GM21423 (cell line): Measurements from ENCODE around the gene AQP7.
"Not testable (repeated sequence)": the region's sequence is repeated elsewhere in the genome, so short reads cannot be mapped to it uniquely, and the experiment has no call there.

Experiments
- ATAC-seq: cut with Tn5 transposase; IDR thresholded peaks from one replicate; pipeline ENCODE4 v1.9.1; 2021; ENCODE audit warnings: mild to moderate bottlenecking, moderate library complexity; ENCODE audit not compliant: unreplicated experiment

The AQP7 gene

DNA sequence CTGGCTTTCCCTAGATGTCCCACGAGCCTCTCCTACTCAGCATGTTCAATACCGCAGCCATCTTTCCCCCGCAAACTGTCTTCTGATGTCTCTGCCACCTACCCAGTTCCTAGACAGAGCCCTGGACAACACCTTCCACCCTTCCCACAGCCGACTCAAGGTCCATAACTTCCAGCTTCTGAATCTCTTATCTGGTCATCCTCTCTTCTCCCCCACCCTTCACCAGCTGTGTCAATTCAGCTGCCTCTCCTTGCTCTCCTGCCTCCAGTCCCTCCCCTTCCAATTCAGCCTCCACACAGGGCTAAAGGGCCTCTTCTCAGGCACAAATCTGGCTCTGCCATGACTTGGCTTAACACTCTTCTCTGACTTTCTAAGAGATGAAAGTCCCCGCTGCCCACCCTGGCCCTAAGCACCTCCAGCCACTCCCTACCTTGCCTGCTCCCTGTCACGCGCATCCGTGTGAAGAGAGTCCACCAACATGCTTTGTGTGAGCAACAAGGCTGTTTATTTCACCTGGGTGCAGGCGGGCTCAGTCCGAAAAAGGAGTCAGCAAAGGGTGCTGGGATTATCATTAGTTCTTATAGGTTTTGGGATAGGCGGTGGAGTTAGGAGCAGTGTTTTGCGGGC lies 25.2 kb downstream of the AQP7 start:
- ATAC-seq = no peak

DNA sequence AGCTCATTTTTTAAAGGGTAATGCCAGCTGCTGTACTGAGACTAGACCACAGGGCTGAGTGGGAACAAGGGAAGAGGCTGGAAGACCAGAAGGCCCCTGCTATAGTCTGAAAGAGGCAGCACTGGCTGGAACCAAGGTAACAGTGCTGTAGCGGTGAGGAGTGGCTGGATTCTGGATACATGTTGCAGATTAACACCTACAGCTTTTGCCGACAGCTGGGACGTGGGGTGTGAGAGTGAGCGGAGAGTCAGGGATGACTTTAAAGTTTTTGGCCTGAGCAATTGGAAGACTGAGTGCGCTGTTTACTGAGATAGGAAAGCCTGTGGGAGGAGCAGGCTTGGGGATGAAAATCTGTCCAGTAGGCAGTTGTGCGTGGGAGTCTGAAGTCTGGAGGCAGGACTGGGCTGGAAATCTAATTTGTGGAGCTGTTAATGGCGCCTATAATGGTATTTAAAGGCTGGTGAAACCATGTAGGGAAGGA lies 26.5 kb downstream of the AQP7 start:
- no peak for ATAC-seq

DNA sequence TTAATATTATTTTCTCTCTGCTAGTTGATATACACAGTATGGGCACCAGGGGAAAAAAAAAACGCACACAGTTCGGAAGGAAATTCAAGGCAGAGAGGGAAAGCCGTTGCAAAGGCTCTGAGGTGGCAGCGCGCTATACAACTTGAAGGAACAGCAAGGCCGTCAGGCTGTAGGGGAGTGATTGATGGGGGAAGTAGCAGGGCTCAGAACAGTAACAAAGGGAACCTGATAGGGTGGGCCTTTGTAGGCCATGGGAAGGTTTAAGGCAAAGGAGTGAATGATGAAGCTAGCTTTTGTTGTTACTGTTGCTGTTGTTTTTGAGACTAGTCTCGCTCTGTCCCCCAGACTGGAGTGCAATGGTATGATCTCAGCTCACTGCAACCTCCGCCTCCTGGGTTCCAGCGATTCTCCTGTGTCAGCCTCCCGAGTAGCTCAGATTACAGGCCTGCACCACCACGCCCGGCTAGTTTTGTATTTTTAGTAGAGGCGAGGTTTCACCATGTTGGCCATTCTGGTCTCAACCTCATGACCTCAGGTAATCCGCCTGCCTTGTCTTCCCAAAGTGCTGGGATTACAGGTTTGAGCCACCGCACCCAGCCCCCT lies 27.0 kb downstream of the AQP7 start:
- ATAC-seq = no peak

DNA sequence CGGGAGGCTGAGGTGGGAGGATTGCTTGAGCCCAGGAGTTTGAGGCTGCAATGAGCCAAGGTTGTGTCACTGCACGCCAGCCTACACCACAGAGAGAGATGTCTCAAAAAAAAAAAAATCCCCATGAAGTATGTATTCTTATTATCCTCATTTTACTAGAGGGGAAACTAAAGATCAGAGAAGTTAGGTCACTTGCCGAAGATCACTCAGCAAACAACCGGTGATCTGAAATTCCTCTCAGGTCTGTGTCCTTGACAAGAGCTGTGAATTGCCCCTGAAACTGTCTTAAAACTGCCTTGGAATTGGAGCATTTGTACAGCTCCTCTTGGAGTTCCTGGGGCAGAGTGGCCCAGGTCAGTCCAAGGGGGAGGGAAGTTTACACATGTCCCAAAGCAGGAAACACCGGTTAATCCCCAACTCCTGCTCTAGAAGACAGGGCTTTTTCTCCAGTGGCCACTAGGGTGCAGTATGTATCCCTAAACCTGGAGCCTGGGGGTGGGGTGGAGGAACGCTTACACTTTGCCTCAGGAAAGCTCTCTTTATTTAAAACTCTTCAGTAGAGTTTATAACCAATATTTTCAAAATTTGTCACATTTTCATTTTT lies 27.6 kb downstream of the AQP7 start:
- ATAC-seq = peak; percentile 64

DNA sequence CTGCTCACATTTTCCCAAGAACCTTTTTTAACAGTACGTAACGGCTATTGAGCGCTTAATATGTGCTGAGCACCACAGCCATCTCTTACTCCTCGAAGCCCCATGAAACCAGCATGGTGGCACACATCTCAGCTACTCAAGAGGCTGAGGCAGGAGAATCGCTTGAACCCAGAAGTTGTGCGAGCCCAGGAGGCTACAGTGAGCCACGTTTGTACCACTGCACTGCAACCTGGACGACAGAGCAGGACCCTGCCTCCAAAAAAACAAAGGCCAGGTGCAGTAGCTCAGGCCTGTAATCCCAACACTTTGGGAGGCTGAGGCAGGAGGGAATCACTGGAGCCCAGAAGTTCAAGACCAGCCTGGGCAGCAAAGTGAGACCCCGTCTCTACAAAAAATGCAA lies 28.2 kb downstream of the AQP7 start:
- no peak for ATAC-seq

DNA sequence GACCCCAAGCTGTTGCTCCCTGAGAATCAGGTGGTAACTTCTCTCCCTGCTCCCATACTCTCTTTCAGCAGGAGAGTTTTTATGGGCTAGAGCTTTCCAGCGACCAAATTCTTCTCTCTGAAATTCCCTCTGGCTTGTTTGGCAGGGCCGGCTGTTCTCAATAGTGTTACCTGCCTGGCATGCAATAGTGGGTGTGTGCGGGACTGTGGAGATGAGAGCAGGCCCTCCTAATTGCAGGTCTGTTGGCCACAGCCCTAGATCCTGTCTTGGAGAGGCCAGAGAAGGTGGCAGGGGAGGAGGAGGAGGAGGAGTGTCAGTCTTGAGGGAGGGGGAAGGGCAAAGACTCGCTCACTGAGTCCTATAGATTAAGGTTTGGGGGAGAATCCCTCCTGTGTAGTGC lies 29.5 kb downstream of the AQP7 start:
- no peak for ATAC-seq

DNA sequence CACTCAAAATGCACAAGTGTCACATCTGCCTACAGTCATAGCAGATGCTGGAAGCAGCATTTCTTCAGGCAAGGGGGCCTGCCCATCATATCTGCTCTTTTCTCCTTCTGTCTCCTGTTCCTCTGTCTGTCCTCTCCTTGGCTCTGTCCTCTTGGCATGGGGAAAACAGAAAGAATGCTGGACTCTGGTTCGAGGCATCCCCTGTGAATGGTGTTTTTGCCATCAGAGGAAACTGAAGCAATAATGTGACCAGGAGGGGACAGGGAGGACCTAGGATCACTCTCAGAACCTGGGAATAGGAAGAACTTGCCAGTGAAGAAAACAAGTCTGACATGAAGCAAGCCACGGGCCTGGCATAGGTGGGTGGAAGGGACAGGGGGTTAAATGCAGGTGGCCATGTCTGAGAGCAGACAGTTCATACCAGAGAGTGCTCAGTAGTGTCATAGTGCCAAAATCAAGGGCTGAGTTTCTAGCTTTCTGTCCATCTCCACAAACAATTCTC lies 35.3 kb downstream of the AQP7 start:
- ATAC-seq = no peak

DNA sequence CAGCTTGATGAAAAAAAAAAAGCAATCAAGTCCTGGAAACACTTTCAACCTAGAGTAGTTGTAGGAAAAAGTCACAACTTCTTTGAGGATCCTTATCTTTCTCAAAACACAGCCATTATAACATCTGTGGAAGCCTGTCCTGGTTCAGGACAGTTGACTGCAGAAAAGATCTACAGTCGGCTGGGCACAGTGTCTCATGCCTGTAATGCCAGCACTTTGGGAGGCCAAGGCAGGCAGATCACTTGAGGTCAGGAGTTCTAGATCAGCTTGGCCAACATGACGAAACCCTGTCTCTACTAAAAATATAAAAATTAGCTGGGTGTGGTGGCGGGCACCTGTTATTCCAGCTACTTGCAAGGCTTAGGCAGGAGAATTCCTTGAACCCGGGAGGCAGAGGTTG lies 37.6 kb downstream of the AQP7 start:
- ATAC-seq = not testable (repeated sequence)

DNA sequence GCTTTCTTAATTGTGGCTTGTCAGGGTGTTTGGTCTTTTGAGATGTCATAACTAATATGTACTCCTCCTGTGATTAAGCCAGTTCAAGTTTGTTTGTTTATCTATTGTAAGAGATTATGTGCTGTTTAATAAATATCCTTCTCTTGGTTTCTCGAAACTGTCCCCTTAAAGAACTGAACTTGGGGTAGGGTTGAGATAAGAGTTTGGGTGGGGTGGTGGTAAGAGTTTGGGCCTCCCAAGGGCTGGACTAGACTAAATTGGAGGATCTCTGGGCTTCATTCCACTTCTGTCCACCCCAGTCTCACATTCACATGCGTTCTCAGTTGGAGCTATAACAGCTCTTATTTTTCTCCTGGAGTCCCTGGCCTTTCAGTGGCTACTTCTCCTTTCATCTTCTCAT lies 38.2 kb downstream of the AQP7 start:
- ATAC-seq = no peak

DNA sequence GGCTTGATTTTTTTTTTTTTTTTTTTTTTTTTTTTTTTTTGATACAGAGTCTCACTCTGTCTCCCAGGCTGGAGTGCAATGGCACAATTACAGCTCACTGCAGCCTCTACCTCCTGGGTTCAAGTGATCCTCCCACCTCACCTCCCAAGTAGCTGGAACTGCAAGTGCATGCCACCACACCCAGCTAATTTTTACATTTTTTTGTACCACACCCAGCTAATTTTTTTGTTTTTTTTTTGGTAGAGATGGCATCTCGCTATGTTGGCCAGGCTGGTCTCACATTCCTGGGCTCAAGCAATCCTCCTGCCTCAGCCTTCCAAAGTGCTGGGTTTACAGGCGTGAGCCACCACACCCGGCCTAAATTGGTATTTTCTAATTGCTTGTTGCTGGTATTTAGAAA lies 43.7 kb downstream of the AQP7 start:
- not testable (repeated sequence) for ATAC-seq

DNA sequence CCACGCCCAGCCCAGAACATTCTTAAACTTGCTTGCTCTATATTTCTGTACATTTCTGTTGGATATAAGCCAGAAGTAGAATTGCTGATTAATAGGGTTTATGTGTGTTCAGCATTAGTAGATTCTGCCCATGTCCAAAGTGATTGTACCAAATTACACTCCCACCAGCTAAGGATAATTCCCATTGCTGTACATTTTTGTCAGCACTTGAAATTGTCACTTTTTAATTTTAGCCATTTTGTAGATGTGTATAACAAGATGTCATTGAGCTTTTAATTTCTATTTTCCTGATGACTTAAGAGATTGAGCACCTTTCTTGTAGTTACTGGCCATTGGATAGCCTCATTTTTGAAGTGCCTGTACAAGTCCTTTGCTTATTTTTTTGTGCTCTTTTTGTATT lies 46.4 kb downstream of the AQP7 start:
- no peak for ATAC-seq

DNA sequence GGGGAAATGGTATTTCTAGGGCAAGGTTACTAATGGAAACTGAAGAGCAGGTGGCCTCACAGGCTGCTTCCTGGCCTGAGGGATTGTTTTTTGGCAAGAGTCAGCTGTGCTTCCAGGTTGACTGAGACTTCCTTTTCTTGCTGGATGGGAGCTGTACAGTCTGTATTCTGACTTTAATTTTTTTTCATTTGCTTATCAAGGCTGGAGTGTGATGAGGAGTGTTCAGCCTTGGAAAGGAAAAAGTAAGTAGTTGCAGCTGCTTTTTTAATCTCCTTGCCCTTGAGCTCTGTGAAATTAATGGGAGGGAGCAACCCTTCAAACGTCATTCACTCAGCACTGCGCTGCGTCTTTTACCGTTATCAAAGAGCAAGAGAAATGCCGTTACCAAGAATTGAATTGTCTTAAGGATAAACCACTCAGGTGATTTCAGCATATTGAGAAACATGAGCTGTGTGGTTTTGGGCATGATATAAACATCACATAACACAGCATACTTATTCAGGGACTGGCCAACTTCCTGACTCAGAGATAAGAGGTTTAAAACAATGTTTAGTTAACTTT lies 47.6 kb downstream of the AQP7 start:
- ATAC-seq = no peak

DNA sequence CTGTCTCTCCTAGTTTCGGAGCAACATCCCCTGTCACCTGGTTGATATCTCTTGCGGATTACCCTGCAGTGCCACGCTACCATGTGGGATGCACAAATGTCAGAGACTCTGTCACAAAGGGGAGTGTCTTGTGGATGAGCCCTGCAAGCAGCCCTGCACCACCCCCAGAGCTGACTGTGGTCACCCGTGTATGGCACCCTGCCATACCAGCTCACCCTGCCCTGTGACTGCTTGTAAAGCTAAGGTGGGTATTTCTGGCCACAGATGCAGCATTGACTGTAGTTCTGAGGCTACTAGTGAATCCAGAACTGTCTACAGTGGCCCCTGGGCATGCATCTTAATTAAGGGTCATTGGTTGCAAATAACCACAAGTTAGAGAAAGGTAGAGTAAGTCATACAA lies 50.8 kb downstream of the AQP7 start:
- no peak for ATAC-seq

DNA sequence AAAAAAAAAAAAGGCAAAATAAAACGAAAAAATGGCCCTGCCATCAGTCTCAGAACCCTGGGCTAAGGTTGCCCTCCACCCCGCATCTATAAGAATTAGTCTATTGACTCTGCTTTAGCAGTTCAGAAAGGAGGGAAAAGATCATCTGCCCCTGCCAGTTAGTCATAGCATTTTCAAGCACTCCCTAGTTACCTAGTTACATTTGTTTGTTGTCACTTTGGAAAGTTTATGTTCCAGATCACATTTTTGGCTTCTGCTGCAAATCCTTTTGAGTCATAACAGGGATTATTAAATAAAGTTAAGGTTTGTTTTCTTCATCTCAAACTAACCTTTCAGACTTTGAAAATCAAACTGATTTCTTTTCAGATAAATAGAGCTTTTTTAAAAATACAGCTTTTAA lies 52.1 kb downstream of the AQP7 start:
- no peak for ATAC-seq

DNA sequence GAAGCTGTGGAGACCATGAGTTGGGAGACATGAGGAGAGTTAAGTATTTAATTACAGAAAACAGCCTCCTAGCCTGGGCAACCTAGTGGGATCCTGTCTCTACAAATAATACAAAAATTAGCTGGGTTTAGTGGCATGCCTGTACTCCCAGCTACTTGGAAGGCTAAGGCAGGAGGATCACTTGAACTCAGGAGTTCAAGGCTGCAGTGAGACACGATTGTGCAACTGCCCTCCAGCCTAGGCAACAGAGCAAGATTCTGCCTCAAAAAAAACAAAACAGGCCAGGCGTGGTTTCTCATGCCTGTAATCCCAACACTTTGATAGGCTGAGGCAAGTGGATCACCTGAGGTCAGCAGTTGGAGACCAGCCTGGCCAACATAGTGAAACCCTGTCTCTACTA lies 52.6 kb downstream of the AQP7 start:
- no peak for ATAC-seq

DNA sequence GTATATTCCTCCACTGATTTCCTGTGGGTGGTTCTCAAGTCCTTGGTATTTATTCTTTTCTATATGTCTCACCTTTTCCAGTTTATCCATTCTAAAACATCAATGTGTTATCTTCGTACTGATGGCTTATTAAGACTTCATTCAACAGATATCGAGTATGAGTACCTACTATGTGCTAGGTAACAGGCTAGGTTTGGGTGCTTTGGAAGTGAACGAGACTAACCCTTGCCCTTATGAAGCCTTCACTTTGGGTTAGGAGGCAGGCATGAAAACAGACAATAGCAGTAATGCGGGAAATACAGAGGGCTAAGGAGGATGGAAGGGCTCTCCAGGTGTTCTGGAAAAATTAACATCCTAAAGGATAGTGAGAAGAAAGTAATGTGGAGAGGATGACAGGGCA lies 53.4 kb downstream of the AQP7 start:
- ATAC-seq = no peak

DNA sequence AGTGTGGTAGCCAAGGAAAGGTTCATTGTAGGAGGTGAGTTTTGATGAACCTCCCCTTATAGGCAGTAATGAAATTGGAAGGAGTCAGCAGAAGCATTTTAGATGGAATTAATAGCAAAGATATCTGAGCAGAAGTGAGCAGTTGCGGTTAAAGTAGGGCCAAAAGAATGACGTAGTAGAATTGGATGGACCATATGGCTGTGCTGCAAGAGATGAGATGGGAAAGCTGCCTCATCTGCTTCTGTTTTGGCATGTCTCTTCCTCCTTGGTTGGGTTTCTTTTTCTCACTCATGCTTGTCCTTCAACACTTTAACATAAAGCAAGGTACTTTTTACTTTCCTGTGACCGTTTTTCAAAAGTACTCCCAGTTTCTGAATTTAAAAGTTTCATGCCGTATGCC lies 55.8 kb downstream of the AQP7 start:
- no peak for ATAC-seq

DNA sequence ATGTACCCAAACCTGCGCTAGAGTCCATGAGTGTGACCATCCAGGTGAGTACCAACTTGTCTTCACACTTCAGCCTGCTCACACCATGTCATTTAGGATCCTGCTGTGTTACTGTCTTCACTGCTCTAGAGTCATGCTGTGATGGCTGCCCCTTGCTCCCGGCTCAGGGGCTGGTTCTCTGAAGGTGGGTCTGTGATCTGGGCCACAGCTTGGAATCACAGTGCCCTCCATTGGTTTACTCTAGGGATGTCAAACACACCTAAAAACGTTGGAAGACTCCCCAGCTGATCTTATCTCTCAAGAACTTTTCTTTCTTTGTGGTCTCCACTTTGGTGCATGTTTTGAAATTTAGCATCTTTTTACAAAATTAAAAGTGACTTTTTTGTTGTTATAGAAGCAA lies 58.2 kb downstream of the AQP7 start:
- ATAC-seq = no peak

DNA sequence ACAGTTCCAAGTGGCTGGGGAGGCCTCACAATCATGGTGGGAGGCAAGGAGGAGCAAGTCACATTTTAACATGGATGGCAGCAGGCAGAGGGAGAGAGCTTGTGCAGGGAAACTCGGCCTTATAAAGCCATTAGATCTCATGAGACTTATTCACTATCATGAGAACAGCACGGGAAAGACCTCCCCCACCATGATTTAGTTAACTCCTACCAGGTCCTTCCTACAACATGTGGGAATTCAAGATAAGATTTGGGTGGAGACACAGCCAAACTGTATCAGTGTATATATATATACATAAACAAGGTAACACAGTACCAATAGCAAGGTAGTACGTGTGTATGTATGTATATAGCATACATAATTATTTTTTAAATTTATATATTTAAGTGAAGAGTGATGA lies 61.2 kb downstream of the AQP7 start:
- ATAC-seq = no peak

DNA sequence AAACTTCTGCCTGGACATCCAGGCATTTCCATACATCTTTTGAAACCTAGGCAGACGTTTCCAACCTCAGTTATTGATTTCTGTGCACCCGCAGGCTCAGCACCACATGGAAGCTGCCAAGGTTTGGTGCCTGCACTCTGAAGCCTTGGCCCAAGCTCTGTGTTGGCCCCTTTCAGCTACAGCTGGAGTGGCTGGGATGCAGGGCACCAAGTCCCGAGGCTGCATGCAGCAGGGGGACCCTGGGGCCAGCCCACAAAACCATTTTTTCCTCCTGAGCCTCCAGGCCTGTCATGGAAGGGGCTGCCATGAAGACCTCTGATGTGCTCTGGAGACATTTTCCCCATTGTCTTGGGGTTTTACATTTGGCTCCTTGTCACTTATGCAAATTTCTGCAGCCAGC lies 62.2 kb downstream of the AQP7 start:
- no peak for ATAC-seq
